UCSD-AML1 (cell line): ENCODE measurements around the gene CCNYL1.
A peak's percentile ranks its signal among the peaks of the same experiment; 100 is the strongest.
"Not testable (repeated sequence)": the region's sequence is repeated elsewhere in the genome, so short reads cannot be mapped to it uniquely, and the experiment has no call there.

Source experiments
- DNase-seq: peaks from one replicate; lab custom pipeline; 2025; ENCODE audit not compliant: unreplicated experiment; lab: John Stamatoyannopoulos, UW

The CCNYL1 gene

GRCh38 chr2:207734264-207734635 lies 22.8 kb downstream of the CCNYL1 start:
- DNase-seq, result no peak

GRCh38 chr2:207734636-207735512 lies 23.4 kb downstream of the CCNYL1 start:
- DNase-seq, result no peak

- DNase-seq, result not testable (repeated sequence)
Observed at GRCh38 chr2:207735513-207735859, 24.0 kb downstream of the CCNYL1 start.

- DNase-seq, result no peak
Observed at GRCh38 chr2:207743514-207743913, 32.1 kb downstream of the CCNYL1 start.

- no peak for DNase-seq
Observed at GRCh38 chr2:207744050-207744449, 32.6 kb downstream of the CCNYL1 start.

GRCh38 chr2:207744451-207744850 lies 33.0 kb downstream of the CCNYL1 start:
- no peak for DNase-seq

GRCh38 chr2:207746131-207746530 lies 34.7 kb downstream of the CCNYL1 start:
- DNase-seq, result peak; percentile 47

GRCh38 chr2:207747653-207748560 lies 36.5 kb downstream of the CCNYL1 start:
- no peak for DNase-seq

- DNase-seq, result no peak
Observed at GRCh38 chr2:207748993-207749392, 37.6 kb downstream of the CCNYL1 start.

GRCh38 chr2:207749873-207750272 lies 38.4 kb downstream of the CCNYL1 start:
- DNase-seq, result no peak

GRCh38 chr2:207750345-207750744 lies 38.9 kb downstream of the CCNYL1 start:
- DNase-seq, result no peak

- no peak for DNase-seq
Observed at GRCh38 chr2:207750876-207751275, 39.4 kb downstream of the CCNYL1 start.

GRCh38 chr2:207753688-207754087 lies 42.2 kb downstream of the CCNYL1 start:
- not testable (repeated sequence) for DNase-seq

- DNase-seq, result no peak
Observed at GRCh38 chr2:207754498-207755383, 43.3 kb downstream of the CCNYL1 start.

- no peak for DNase-seq
Observed at GRCh38 chr2:207758025-207758424, 46.6 kb downstream of the CCNYL1 start.

GRCh38 chr2:207759890-207760289 lies 48.5 kb downstream of the CCNYL1 start:
- no peak for DNase-seq

GRCh38 chr2:207760453-207760852 lies 49.0 kb downstream of the CCNYL1 start:
- no peak for DNase-seq

- not testable (repeated sequence) for DNase-seq
Observed at GRCh38 chr2:207761426-207761825, 50.0 kb downstream of the CCNYL1 start.

- no peak for DNase-seq
Observed at GRCh38 chr2:207762146-207762545, 50.7 kb downstream of the CCNYL1 start.

GRCh38 chr2:207763303-207763917 lies 52.0 kb downstream of the CCNYL1 start:
- DNase-seq, result no peak
